ENCODE measurements around the gene PDIA6.

Gene PDIA6

GRCh38 chr2:10845640-10846039, 33.1 kb upstream of the PDIA6 start:
- H3K79me2 ChIP-seq (ENCODE audit: insufficient read depth, low read length), result no peaks in the 10 kb centered on the region
- no peaks in the 10 kb centered on the region for H4K20me1 ChIP-seq (ENCODE audit: low read depth, low read length)
- no peak overlapping the region for H3K4me3 ChIP-seq (ENCODE audit: insufficient read depth, low read length, poor library complexity, severe bottlenecking)
- no peak overlapping the region for H3K9ac ChIP-seq (ENCODE audit: low read length)
- H2AFZ ChIP-seq (ENCODE audit: low read depth, low read length, severe bottlenecking), result no peak overlapping the region
- no peaks in the 10 kb centered on the region for H3K9me2 ChIP-seq (replicated peaks; ENCODE audit: insufficient read depth, low read length)
- no peak overlapping the region for H3K4me2 ChIP-seq (ENCODE audit: low read depth, low read length, poor library complexity, severe bottlenecking)
- H3K36me3 ChIP-seq (ENCODE audit: low read length), result no peaks in the 10 kb centered on the region
- H3K9me3 ChIP-seq (ENCODE audit: insufficient read depth, low read length), result peaks cover 12% of the 10 kb centered on the region; the same call in 1 of the 2 replicates
- no peak overlapping the region for H3K27ac ChIP-seq (ENCODE audit: low read depth, low read length)
- no peaks in the 10 kb centered on the region for H3K27me3 ChIP-seq (ENCODE audit: low read length)
- TF ChIP-seq CTCF (IDR thresholded peaks at IDR 0.05; ENCODE audit: insufficient read depth, low read length, poor library complexity, severe bottlenecking), result no peak
- no peak for TF ChIP-seq EZH2phosphoT487 (conservative IDR thresholded peaks at IDR 0.05; ENCODE audit: low read length)
- no peaks in the 10 kb centered on the region for H3F3A ChIP-seq (ENCODE audit: insufficient read depth)

- Histone ChIP-seq H3K79me2 (ENCODE audit: insufficient read depth, low read length) (no peaks in the 10 kb centered on the region), H3F3A (ENCODE audit: insufficient read depth) (no peaks in the 10 kb centered on the region), H3K27ac (ENCODE audit: low read depth, low read length) (no peak overlapping the region), H3K9me2 (replicated peaks; ENCODE audit: insufficient read depth, low read length) (no peaks in the 10 kb centered on the region), H3K9ac (ENCODE audit: low read length) (no peak overlapping the region), H4K20me1 (ENCODE audit: low read depth, low read length) (no peaks in the 10 kb centered on the region), H3K27me3 (ENCODE audit: low read length) (no peaks in the 10 kb centered on the region), H3K4me3 (ENCODE audit: insufficient read depth, low read length, poor library complexity, severe bottlenecking) (no peak overlapping the region), H3K4me2 (ENCODE audit: low read depth, low read length, poor library complexity, severe bottlenecking) (no peak overlapping the region), H2AFZ (ENCODE audit: low read depth, low read length, severe bottlenecking) (no peak overlapping the region), H3K36me3 (ENCODE audit: low read length) (no peaks in the 10 kb centered on the region), H3K9me3 (ENCODE audit: insufficient read depth, low read length) (peaks cover 12% of the 10 kb centered on the region; the same call in 1 of the 2 replicates)
- TF ChIP-seq EZH2phosphoT487 (conservative IDR thresholded peaks at IDR 0.05; ENCODE audit: low read length) (no peak), CTCF (IDR thresholded peaks at IDR 0.05; ENCODE audit: insufficient read depth, low read length, poor library complexity, severe bottlenecking) (no peak)
Observed at GRCh38 chr2:10844097-10844496, 31.5 kb upstream of the PDIA6 start.

DNA sequence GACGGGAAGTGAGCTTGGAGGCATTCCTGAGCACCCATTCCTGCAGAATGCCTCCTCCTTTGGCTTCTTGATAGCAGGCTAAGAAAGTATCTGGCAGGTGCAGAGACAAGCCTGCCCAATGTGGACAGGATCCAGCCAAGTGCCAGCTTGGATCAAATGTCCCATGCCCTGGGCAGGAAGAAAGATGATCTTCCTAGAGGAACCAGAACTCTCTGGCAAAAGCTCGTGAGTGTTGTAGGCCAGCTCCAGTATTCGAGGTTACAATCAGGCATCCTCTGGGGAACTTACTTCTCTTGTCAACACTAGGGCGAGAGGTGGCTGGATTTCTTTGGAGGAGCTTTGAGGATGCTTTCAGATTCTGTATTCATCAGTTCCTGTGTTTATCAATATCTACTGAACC, 29.9 kb upstream of the PDIA6 start:
- Histone ChIP-seq H3K36me3 (ENCODE audit: low read length) (no peaks in the 10 kb centered on the region), H4K20me1 (ENCODE audit: low read depth, low read length) (no peaks in the 10 kb centered on the region), H3K4me3 (ENCODE audit: insufficient read depth, low read length, poor library complexity, severe bottlenecking) (no peak overlapping the region), H3K79me2 (ENCODE audit: insufficient read depth, low read length) (no peaks in the 10 kb centered on the region), H3K27me3 (ENCODE audit: low read length) (no peaks in the 10 kb centered on the region), H3K9me3 (ENCODE audit: insufficient read depth, low read length) (peaks cover 12% of the 10 kb centered on the region; the same call in 1 of the 2 replicates), H2AFZ (ENCODE audit: low read depth, low read length, severe bottlenecking) (no peak overlapping the region), H3K9me2 (replicated peaks; ENCODE audit: insufficient read depth, low read length) (no peaks in the 10 kb centered on the region), H3F3A (ENCODE audit: insufficient read depth) (no peaks in the 10 kb centered on the region), H3K27ac (ENCODE audit: low read depth, low read length) (no peak overlapping the region), H3K9ac (ENCODE audit: low read length) (no peak overlapping the region), H3K4me2 (ENCODE audit: low read depth, low read length, poor library complexity, severe bottlenecking) (no peak overlapping the region)
- no peak for TF ChIP-seq EZH2phosphoT487 (conservative IDR thresholded peaks at IDR 0.05; ENCODE audit: low read length)
- no peak for TF ChIP-seq CTCF (IDR thresholded peaks at IDR 0.05; ENCODE audit: insufficient read depth, low read length, poor library complexity, severe bottlenecking)
